Stimulated activated naive B cell treated with anti-CD40 and anti-IgM and Interleukin-4, amounts not matched to agents 10 μg/mL and 1 μg/mL and 100 μg/mL, for 72 hours (primary cell): ENCODE results near the gene KRTAP5-6.
A peak's percentile ranks its signal among the peaks of the same experiment; 100 is the strongest.

Experiments
- ATAC-seq, 2 donors: fragments of 150-1000 bp; cut with Tn5 transposase; replicated peaks; 2 replicates each; pipeline ENCODE4 v1.10.0; 2021; ENCODE audit warnings: moderate library complexity in 1 of 2
- DNase-seq: peaks from one replicate; pipeline ENCODE4 v3.0.0; 2021
- H3K27ac Mint-ChIP-seq: one replicate; pipeline ENCODE4 v1.8.0; 2022; ENCODE audit warnings: mild to moderate bottlenecking, mixed read lengths
- H3K27me3 Mint-ChIP-seq, 2 donors: one replicate each; pipeline ENCODE4 v1.8.0; 2022; ENCODE audit warnings: mixed read lengths in 2 of 2
- H3K36me3 Mint-ChIP-seq, 2 donors: one replicate each; pipeline ENCODE4 v1.8.0; 2022; ENCODE audit warnings: mixed read lengths in 2 of 2, mild to moderate bottlenecking in 1 of 2
- H3K4me1 Mint-ChIP-seq, 2 donors: one replicate each; pipeline ENCODE4 v1.8.0; 2022; ENCODE audit warnings: mixed read lengths in 2 of 2, mild to moderate bottlenecking in 1 of 2
- H3K4me3 Mint-ChIP-seq, 2 donors: one replicate each; pipeline ENCODE4 v1.8.0; 2022; ENCODE audit warnings: mild to moderate bottlenecking in 2 of 2, mixed read lengths in 2 of 2, moderate library complexity in 1 of 2
- H3K9me3 Mint-ChIP-seq, 2 donors: one replicate each; pipeline ENCODE4 v1.8.0; 2022; ENCODE audit warnings: mixed read lengths in 2 of 2, mild to moderate bottlenecking in 1 of 2

Gene KRTAP5-6

DNA sequence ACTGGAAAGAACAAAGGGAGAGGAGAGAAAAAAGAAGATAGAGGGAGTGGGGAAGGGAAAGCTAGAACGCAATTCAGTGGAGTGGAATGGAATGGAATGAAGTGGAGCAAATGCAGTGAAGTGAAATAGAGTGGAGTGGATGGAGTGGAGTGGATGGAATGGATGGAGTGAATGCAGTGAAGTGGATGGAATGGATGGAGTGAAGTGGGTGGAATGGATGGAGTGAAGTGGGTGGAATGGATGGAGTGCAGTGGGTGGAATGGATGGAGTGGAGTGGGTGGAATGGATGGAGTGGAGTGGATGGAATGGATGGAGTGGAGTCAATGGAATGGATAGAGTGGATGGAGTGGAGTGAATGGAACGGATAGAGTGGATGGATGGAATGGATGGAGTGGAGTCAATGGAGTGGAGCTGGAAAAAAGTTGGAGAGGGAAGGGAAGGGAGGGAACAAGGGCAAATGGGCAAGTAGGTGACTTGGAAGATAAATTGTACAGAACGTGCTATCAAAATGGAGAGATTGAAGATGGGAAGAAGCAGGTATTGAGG, 39.5 kb downstream of the KRTAP5-6 start:
- Mint-ChIP-seq H3K36me3 (peaks cover 4 to 7% of the 10 kb centered on the region in 2 donors), H3K27me3 (peaks cover 58 to 70% of the 10 kb centered on the region in 2 donors), H3K4me1 (peaks cover 7 to 8% of the 10 kb centered on the region in 2 donors), H3K27ac (no peak overlapping the region), H3K9me3 (peaks cover 16 to 18% of the 10 kb centered on the region in 2 donors), H3K4me3 (no peak overlapping the region)
- ATAC-seq (no peak), DNase-seq (no peak)

DNA sequence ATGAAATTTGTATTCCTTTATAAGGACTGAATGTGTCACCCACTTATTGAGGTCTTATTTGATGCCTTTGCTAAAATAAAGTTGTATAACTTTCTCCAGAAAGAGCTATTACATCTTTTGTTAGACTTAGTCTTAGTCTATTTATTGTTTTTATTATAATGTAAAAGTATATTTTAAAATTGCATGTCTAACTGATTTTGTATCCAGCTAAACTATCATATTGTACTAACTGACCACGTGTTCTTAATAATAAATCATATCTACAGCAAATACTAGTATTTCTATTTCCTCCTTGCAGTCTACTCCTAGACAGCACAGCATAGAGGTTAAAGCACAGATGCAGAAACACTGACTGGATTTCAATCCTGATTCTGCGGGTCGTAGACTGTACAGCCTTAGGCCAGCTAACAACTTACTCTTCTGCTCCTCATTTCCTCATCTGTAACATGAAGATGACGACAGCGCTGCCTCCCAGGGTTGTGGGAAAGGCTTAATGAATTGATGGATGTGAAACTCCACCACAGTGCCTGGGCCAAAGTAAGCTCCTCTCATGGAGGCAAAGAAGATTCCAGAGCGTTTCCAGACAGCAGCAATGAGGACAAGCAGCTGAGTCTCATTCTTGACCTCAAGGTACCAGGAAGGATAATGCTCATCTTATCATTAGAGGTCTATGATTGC, 40.2 kb downstream of the KRTAP5-6 start:
- Mint-ChIP-seq H3K9me3 (peaks cover 14 to 18% of the 10 kb centered on the region in 2 donors), H3K27me3 (peaks cover 51 to 63% of the 10 kb centered on the region in 2 donors), H3K36me3 (peaks cover 4 to 7% of the 10 kb centered on the region in 2 donors), H3K4me1 (peaks cover 6 to 7% of the 10 kb centered on the region in 2 donors), H3K27ac (no peak overlapping the region), H3K4me3 (no peak overlapping the region)
- DNase-seq (no peak), ATAC-seq (no peak)

DNA sequence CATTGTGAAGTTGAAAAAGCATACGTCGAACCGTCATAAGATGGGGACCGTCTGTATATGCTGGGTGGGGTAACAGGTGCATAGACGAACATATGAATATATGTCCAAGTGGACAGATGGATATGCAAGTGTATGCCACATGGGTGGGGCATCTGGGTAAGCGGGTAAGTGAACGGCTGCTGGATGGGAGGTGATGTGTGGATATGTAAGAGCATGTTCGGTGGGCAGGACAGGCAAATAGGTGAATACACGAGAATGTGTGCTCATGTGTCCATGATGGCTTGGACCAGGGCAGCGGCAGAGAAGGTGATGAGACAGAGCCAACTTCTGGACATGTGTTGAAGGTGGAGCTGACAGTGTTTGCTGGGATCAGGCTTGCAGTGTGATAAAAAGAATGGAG, 41.4 kb downstream of the KRTAP5-6 start:
- H3K4me3 Mint-ChIP-seq, result no peak overlapping the region
- H3K27ac Mint-ChIP-seq, result no peak overlapping the region
- peaks cover 46 to 58% of the 10 kb centered on the region in 2 donors for H3K27me3 Mint-ChIP-seq
- ATAC-seq (no peak), DNase-seq (no peak)
- peaks cover 4 to 7% of the 10 kb centered on the region in 2 donors for H3K36me3 Mint-ChIP-seq
- peaks cover 14 to 18% of the 10 kb centered on the region in 2 donors for H3K9me3 Mint-ChIP-seq
- H3K4me1 Mint-ChIP-seq, result peaks cover 6 to 7% of the 10 kb centered on the region in 2 donors

DNA sequence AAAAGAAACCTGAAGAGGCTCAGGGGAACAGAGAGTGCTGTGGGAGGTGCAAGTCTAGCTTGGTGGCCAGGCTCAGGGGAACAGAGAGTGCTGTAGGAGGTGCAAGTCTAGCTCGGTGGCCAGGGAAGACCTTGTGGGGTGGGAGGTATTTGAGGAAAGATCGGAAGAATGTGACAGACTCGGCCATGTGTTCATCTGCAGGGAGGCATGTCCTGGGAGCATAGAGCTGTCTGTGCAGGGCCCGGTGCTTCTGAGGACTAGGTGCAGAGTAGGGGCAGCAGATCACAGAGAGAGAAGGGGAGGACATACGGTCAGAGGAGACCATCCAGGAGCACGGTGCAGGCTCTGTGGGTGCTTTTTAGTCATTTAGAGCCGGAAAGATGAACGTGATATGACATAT, 42.6 kb downstream of the KRTAP5-6 start:
- no peak for DNase-seq
- Mint-ChIP-seq H3K36me3 (peaks cover 4 to 7% of the 10 kb centered on the region in 2 donors), H3K27ac (no peak overlapping the region), H3K27me3 (peaks cover 34 to 46% of the 10 kb centered on the region in 2 donors), H3K4me1 (no peaks in the 10 kb centered on the region), H3K4me3 (no peak overlapping the region), H3K9me3 (peaks cover 14 to 18% of the 10 kb centered on the region in 2 donors)
- peak; percentile 36 to 45 for ATAC-seq

DNA sequence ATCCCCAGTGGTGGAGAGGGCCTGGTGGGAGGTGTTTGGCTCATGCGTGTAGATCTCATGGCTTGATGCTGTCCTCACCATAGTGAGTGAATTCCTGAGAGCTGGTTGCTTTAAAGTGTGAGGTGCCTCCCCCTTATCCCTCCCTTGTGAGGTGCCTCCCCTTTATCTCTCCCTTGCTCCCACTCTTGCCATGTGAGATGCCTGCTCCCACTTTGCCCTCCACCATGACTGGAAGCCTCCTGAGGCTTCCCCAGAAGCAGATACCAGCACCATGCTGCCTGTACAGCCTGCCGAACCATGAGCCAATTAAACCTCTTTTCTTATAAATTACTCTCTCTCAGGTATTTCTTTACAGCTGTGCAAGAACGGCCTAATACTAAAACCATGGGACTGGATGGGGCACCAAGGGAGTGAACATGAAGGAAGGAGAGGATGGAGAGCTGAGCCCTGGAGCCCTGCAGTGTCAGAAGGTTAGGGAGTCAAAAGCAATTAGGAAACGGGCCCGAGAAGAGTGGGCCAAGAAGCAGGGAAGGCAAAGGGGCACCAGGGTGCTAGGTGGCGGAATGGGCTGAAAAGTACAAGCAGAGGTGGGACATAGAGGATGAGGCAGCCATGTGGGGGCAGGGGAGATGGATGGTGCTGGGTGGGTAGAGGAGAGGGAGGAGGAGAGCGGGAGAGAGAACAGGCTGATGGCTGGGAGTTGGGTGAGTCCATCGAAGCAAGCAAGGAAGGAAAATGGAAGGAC, 44.0 kb downstream of the KRTAP5-6 start:
- no peak overlapping the region for H3K4me3 Mint-ChIP-seq
- H3K27me3 Mint-ChIP-seq, result peaks cover 28 to 32% of the 10 kb centered on the region in 2 donors
- DNase-seq (no peak), ATAC-seq (no peak)
- peaks cover 17 to 19% of the 10 kb centered on the region in 2 donors for H3K9me3 Mint-ChIP-seq
- H3K27ac Mint-ChIP-seq, result no peak overlapping the region
- H3K36me3 Mint-ChIP-seq, result peaks cover 4 to 7% of the 10 kb centered on the region in 2 donors
- H3K4me1 Mint-ChIP-seq, result no peaks in the 10 kb centered on the region

DNA sequence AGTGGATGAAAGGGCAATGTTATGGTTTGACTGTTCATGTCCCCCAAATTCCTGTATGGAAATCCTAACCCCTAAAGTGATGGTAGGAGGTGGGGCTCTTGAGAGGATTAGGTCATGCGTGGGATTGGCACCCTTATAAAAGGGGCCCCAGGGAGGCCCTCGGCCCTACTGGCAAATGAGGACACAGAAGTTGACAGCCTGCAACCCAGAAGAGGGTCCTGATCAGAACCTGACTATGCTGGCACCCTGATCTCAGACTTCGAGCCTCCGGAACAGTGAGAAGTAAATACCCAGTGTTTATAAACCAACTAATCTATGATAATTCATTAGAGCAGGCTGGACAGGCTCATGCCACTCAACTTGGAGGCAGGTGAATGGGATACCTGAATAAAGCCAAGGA, 44.7 kb downstream of the KRTAP5-6 start:
- Mint-ChIP-seq H3K27me3 (peaks cover 20 to 24% of the 10 kb centered on the region in 2 donors), H3K4me1 (no peaks in the 10 kb centered on the region), H3K9me3 (peaks cover 13 to 14% of the 10 kb centered on the region in 2 donors), H3K4me3 (no peak overlapping the region), H3K27ac (no peak overlapping the region), H3K36me3 (peaks cover 0 to 2% of the 10 kb centered on the region in 2 donors)
- no peak for ATAC-seq
- DNase-seq, result no peak

- ATAC-seq, result no peak
- H3K27ac Mint-ChIP-seq, result no peak overlapping the region
- peaks cover 0 to 2% of the 10 kb centered on the region in 2 donors for H3K36me3 Mint-ChIP-seq
- H3K9me3 Mint-ChIP-seq, result peaks cover 12 to 13% of the 10 kb centered on the region in 2 donors
- no peaks in the 10 kb centered on the region for H3K4me1 Mint-ChIP-seq
- no peak overlapping the region for H3K4me3 Mint-ChIP-seq
- peaks cover 20 to 23% of the 10 kb centered on the region in 2 donors for H3K27me3 Mint-ChIP-seq
- no peak for DNase-seq
These were observed 45.4 kb downstream of the KRTAP5-6 start for GRCh38 chr11:1742371-1742770.

DNA sequence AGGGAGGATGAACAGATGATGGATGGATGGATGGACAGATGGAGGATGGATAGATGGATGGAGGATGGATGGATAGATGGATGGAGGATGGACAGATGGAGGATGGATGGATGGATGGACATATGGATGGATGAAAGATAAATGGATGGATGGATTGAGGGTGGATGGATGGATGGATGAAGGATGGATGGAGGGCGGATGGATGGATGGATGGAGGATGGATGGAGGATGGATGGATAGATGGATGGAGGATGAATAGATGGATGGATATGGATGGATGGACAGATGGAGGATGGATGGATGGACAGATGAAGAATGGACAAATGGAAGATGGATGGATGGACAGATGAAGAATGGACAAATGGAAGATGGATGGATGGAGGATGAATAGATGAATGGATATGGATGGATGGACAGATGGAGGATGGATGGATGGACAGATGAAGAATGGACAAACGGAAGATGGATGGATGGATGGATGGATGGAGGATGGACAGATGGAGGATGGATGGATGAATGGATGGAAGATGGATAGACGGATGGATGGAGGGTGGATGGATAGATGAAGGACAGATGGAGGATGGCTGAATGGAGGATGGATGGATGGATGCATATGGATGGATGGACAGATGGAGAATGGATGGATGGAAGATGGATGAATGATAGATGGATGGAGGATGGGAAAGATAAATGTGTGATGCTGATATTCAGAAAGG, 46.0 kb downstream of the KRTAP5-6 start:
- Mint-ChIP-seq H3K36me3 (peaks cover 0 to under 1% of the 10 kb centered on the region in 2 donors), H3K4me1 (no peaks in the 10 kb centered on the region), H3K27me3 (peaks cover 17 to 19% of the 10 kb centered on the region in 2 donors), H3K9me3 (peaks cover 8 to 9% of the 10 kb centered on the region in 2 donors), H3K27ac (no peak overlapping the region), H3K4me3 (no peak overlapping the region)
- no peak for ATAC-seq
- DNase-seq, result no peak

- Mint-ChIP-seq H3K36me3 (no peaks in the 10 kb centered on the region), H3K9me3 (peaks cover 5 to 9% of the 10 kb centered on the region in 2 donors), H3K4me1 (no peaks in the 10 kb centered on the region), H3K27me3 (peaks cover 13 to 17% of the 10 kb centered on the region in 2 donors), H3K27ac (no peak overlapping the region), H3K4me3 (no peak overlapping the region)
- ATAC-seq (no peak), DNase-seq (no peak)
These were observed 46.7 kb downstream of the KRTAP5-6 start for GRCh38 chr11:1743585-1744136.

- no peak for ATAC-seq
- peaks cover 10 to 13% of the 10 kb centered on the region in 2 donors for H3K27me3 Mint-ChIP-seq
- H3K36me3 Mint-ChIP-seq, result no peaks in the 10 kb centered on the region
- no peak overlapping the region for H3K4me3 Mint-ChIP-seq
- H3K9me3 Mint-ChIP-seq, result peaks cover 5 to 9% of the 10 kb centered on the region in 2 donors
- peaks cover 0 to under 1% of the 10 kb centered on the region in 2 donors for H3K4me1 Mint-ChIP-seq
- H3K27ac Mint-ChIP-seq, result no peak overlapping the region
- no peak for DNase-seq
These were observed 47.3 kb downstream of the KRTAP5-6 start for GRCh38 chr11:1744137-1744886.

GRCh38 chr11:1744891-1745700, 48.1 kb downstream of the KRTAP5-6 start:
- DNase-seq (no peak), ATAC-seq (no peak)
- Mint-ChIP-seq H3K4me1 (peaks cover 5 to 8% of the 10 kb centered on the region in 2 donors), H3K27me3 (peaks cover 13 to 15% of the 10 kb centered on the region in 2 donors), H3K9me3 (peaks cover 5 to 9% of the 10 kb centered on the region in 2 donors), H3K36me3 (no peaks in the 10 kb centered on the region), H3K27ac (no peak overlapping the region), H3K4me3 (no peak overlapping the region)

- Mint-ChIP-seq H3K27me3 (peaks cover 20 to 22% of the 10 kb centered on the region in 2 donors), H3K9me3 (peaks cover 5 to 9% of the 10 kb centered on the region in 2 donors), H3K4me3 (no peak overlapping the region), H3K27ac (no peak overlapping the region), H3K36me3 (no peaks in the 10 kb centered on the region), H3K4me1 (peaks cover 7 to 15% of the 10 kb centered on the region in 2 donors)
- ATAC-seq (no peak), DNase-seq (no peak)
These were observed 48.8 kb downstream of the KRTAP5-6 start for GRCh38 chr11:1745701-1746320.
